ENCODE measurements around the gene GATA1.
A peak's percentile ranks its signal among the peaks of the same experiment; 100 is the strongest.

GATA1 gene

GRCh38 chrX:48785540-48786214, 713 bp upstream of the GATA1 start:
- DNase-seq: no peak

GRCh38 chrX:48786825-48787504, 575 bp downstream of the GATA1 start:
- DNase-seq: no peak

DNA sequence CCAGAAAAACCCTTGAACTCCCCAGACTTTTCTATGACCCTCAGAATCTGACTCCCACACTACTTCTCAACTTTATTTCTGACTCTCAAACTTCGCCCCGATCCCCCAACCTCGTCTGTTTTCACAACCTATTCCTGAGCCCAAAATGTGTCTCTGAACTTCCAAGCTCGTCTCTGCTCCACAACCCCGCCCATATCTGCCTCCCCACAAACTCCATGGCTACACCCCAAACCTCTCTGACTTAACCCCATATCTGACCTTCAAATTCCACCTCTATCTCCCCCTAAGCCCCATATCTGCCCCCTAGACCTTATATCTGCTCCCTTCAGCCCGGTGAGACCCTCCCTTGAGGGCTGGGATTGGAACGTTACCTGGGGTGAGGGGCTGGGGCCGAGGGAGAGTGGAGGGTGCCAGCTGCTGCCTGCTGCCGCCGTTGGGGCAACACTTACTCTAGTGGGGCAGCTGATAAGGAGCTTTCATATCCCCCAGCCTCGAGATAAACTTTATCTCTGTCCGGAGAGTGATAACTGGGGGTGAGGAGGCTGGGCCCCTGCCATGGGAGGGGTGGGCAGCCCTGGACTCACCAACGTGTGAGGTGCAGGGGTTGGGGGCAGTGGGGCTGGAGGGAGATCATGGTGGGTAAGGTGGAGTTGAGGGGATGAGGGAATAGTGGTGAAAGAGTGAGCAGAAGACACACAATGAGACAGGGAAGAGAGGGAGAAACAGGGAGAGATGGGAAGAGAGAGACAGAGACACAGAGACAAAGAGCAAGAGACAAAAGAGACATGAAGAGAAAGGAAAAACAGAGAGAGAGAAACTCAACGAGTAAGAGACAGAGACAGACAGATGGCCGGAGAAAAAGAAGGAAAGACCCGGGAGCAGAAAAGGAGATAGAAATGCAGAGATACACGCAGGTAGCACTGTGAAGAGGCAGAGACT, 1.4 kb downstream of the GATA1 start:
- DNase-seq: no peak

DNA sequence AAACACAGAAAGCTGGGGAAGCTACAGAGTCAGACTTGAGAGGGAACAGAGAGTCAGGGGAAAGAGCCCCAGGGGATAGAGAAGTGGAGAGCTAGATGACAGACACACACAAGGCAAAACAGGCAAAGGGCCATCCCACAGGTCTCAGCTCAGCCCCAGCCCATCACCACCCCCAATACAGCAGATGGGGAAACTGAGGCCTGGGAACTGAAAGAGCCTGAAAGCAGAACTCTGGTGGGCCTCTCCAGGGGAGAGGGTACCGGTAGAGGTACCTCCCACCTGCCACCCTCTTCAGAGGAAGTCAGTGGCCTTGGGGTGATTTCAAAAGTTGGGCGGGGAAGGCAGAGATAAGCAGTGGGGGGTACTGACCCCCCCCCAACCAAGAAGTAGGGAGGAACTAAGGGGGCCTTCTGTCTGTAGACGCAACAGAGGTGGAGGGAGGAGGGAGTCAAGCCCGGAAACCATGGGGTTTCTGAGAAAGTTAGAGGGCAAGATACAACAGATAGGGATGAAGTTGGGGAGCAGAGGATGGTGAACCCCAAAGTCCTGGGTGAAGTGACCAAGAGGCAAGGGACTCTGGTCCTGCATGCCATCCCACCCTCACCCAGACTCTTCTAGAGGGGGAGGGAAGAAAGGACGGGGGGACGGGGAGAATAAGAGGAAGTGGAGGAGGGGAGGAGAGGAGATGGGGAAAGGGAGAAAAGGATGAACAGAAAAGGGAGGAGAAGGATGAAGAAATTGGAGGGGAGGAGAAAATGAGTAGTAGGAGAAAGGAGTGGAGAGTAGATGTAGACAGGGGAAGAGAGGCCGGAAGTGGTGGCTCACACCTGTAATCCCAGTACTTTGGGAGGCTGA, 3.2 kb downstream of the GATA1 start:
- no peak for DNase-seq

DNA sequence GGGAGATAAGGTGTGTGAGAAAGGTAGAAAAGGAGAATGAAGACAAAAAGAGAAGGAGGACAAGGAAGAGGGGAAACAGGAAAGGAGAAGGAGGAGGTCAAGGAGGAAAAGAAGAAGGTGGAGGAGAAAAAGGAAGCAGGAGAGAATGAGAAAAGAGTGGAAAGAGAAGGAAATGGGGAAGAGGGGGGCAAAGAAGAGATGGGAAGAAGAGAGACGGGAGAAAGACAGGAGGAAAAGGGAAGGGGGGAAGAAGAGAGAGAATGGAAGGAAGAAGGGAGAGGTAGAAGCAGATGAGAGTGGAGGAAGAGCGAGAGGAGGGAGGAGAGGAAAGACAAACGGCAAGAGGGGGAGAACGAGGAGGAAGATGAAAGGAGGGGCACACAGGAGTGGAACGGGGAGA, 4.1 kb downstream of the GATA1 start:
- DNase-seq: no peak

DNA sequence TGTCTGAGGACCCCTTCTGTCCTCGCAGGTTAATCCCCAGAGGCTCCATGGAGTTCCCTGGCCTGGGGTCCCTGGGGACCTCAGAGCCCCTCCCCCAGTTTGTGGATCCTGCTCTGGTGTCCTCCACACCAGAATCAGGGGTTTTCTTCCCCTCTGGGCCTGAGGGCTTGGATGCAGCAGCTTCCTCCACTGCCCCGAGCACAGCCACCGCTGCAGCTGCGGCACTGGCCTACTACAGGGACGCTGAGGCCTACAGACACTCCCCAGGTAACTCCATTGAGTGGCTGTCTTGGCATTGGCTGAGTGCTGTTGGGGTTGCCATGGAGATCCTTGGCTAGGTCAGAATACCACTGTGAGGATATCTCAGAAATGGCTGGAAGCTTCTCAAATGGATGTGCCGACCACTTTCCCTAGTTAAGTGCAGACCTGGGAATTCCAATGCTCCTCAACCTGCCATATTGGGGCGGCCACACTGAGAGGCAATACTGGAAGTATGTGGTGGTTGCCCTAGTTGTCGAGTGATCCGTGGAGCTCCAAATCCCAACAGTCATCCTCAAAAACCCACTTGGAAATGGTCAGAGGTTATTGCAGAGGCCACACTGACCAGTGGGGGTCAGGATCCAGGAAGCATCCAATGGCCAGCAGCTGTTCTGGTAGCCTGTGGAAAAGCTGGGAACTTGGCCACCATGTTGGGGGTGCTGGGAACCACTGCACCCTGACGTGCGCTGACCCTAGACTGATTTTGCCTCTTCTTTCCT, 4.9 kb downstream of the GATA1 start:
- DNase-seq: no peak

- no peak for DNase-seq
These were observed 5.8 kb downstream of the GATA1 start for GRCh38 chrX:48792219-48792618.

DNA sequence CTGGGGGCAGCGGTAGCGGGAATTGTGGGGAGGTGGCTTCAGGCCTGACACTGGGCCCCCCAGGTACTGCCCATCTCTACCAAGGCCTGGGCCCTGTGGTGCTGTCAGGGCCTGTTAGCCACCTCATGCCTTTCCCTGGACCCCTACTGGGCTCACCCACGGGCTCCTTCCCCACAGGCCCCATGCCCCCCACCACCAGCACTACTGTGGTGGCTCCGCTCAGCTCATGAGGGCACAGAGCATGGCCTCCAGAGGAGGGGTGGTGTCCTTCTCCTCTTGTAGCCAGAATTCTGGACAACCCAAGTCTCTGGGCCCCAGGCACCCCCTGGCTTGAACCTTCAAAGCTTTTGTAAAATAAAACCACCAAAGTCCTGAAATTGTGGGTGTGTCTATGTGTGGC, 7.5 kb downstream of the GATA1 start:
- no peak for DNase-seq

DNA sequence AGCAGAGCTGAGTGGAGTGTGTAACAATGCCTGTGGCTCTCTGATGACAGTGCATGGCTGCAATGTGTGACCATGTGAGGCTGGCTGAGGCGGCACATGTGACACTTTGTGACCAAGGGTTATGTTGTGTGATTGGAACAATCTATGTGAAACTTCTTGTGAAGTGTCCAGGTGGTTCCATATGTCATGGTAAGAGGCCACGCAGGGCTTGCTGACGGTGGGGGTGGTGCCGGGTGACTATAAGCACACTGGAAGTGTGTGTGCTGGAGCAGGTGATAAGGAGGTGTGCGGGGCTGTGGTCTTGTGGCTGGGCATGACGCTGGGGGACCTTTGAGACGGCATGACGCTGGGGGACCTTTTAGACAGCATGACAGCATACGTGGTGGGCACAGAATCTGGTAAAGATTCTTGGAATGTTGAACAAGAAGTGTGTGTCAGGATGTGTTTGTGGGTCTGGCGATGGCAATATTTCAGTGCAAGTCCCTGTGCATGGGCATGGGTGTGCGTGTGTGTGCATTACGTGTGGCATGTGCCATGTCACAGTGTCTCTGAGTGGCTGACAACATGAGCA, 8.0 kb downstream of the GATA1 start:
- no peak for DNase-seq

DNA sequence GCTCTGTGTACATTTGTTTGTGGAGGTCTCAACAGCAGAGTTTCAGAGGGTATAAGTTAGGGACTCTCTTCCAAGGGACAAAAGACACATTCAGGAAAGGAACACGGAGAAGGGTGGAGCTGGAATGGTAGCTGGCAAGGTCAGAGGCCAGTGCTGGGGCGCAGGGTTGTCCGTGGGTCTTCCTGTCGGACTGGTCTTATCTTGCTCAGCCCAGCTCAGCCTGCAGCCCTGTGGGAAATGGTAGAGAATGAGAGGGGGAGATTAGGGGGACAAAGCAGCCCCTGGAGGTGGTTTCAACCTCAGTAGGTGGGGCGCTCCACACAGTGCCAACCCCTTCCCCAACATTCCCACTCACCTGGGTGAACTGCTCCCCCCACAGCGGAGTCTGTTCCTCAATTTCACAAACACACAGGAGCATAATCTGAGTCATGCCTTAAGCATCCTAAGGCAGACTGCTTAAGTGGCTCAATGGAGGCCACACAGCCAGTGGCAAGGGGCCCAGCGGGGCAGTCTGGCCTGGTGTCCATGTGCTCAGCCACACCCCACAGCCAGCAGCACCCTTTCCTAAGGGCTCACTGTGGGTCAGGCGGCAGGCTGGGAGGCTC, 8.6 kb downstream of the GATA1 start:
- DNase-seq: no peak

DNA sequence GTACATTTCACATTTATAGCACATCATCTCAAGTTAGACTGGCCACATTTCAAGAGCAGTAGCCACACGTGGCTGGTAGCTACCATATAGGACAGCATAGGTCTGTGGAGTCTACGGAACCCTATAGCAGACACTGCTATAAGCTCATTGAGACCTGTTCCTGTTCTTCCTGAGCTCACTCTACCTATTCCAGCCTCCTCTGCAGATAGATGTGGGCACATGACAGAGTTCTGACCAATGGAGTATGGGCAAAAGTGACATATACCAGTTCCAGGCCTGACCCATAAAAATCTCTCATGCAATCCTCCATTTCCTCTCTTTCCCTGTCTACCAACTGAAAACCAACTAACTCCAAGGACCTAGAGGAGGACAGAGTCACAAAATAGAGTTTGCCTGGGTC, 11.9 kb downstream of the GATA1 start:
- DNase-seq: no peak

- no peak for DNase-seq
These were observed 14.3 kb downstream of the GATA1 start for GRCh38 chrX:48800574-48801279.

GRCh38 chrX:48801280-48802088, 15.1 kb downstream of the GATA1 start, which contains the start of gene HDAC6:
TSS of gene HDAC6 (plus strand) at chrX:48802067. CDS start at chrX:48802693, 626 bp downstream.
- DNase-seq: peak; percentile 92

- DNase-seq: peak; percentile 55
These were observed 15.9 kb downstream of the GATA1 start for GRCh38 chrX:48802089-48802904.

- DNase-seq: no peak
These were observed 16.5 kb downstream of the GATA1 start for GRCh38 chrX:48802905-48803200.

DNA sequence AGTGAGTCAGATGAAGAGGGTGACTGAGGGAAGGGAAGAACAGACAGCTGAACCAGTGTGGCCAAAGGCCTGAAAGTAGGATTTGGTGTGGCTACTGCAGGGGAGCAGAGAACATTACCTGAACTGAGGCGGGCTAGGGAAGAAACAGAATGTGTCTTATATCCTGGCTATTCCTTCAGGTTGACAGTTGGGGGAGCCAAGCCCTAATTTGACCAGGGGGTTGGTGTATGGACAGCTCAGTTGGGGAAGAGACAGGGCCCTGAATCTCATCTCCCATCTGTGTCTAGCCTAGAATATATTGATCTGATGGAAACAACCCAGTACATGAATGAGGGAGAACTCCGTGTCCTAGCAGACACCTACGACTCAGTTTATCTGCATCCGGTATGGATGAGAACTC, 19.7 kb downstream of the GATA1 start:
- no peak for DNase-seq

DNA sequence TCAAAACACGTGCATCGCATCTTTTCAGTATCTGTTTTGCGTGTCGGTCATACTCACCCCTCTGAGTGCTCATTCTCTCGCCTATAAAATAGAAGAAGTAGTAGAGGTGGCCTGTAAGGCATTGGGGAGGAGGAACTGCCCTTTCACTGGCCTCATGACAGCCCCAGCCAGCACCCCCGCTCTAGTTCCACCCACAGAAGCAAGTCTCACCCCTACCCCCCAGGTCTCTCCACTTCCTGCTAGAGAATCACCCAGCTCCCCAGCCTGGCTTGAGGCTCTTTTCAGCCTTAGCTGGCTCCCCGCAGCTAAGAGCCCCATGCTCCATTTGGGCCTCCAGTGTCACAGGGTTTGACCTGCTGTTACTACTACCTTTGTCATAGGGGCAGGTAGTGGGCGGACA, 27.3 kb downstream of the GATA1 start:
- no peak for DNase-seq

DNA sequence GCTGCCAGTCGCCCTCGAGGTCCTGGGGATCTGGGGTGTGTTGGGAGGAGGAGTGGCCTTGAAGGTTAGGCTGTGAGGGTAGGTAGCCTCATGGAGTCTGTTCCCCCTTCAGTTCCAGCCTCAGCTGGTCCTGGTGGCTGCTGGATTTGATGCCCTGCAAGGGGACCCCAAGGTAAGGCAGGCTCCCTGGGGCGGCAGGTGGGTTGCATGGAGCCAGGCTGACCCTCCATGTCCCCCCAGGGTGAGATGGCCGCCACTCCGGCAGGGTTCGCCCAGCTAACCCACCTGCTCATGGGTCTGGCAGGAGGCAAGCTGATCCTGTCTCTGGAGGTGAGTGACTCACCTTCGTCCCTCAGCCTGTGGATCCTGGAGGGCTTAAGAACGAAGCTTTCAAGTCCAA, 28.3 kb downstream of the GATA1 start:
- DNase-seq: no peak

DNA sequence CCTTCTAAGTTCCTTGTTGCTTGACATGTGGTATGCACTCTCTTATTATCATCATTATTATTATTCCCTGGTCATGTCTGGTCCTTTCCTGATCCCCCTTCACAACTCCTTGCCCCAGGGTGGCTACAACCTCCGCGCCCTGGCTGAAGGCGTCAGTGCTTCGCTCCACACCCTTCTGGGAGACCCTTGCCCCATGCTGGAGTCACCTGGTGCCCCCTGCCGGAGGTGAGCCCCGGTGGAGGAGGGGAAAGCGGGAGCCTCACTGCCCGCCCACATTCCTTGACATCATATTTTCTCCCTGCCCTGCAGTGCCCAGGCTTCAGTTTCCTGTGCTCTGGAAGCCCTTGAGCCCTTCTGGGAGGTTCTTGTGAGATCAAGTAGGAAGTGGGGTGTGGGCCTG, 28.9 kb downstream of the GATA1 start:
- DNase-seq: no peak

Data from stimulated activated CD4-positive, alpha-beta T cell treated with anti-CD3 and anti-CD28 coated beads, Interleukin-4, amount 100 ng/mL, for 1 hour (primary cell).